ENCODE measurements around the gene TDO2. TPM values are rescaled to one million over a fixed set of nuclear protein-coding genes. Genes with fewer than 3 reads are reported as not detected.
"Not testable (repeated sequence)": the region's sequence is repeated elsewhere in the genome, so short reads cannot be mapped to it uniquely, and the experiment has no call there.

TDO2 gene
- not detected for total RNA-seq

GRCh38 chr4:155903453-155903852, at the start of gene TDO2:
TDO2 (plus strand) TSS chr4:155903696; CDS start chr4:155903759, 63 bp downstream.
- no peak for FAIRE-seq
- no peak for DNase-seq (ENCODE audit: low spot score in 2 of 2)

GRCh38 chr4:155854582-155855226, 48.8 kb upstream of the TDO2 start:
- no peak for FAIRE-seq
- no peak for DNase-seq (ENCODE audit: low spot score in 2 of 2)

GRCh38 chr4:155855897-155856296, 47.6 kb upstream of the TDO2 start:
- DNase-seq (ENCODE audit: low spot score in 2 of 2), result no peak
- no peak for FAIRE-seq

- FAIRE-seq (no peak), DNase-seq (ENCODE audit: low spot score in 2 of 2) (no peak)
Measured at GRCh38 chr4:155866177-155866576, 37.3 kb upstream of the TDO2 start, which contains the start of gene ASIC5. ASIC5 (minus strand) TSS chr4:155866277; CDS start chr4:155866226, 51 bp downstream.

- no peak for FAIRE-seq
- DNase-seq (ENCODE audit: low spot score in 2 of 2), result no peak
Measured at GRCh38 chr4:155875878-155876277, 27.6 kb upstream of the TDO2 start.

- DNase-seq (ENCODE audit: low spot score in 2 of 2) (no peak), FAIRE-seq (no peak)
Measured at GRCh38 chr4:155877971-155878370, 25.5 kb upstream of the TDO2 start.

GRCh38 chr4:155878611-155879010, 24.9 kb upstream of the TDO2 start:
- FAIRE-seq, result no peak

GRCh38 chr4:155879767-155880166, 23.7 kb upstream of the TDO2 start:
- no peak for FAIRE-seq

More at GRCh38 chr4:155878611-155879010, 24.9 kb upstream of the TDO2 start:
- DNase-seq (ENCODE audit: low spot score in 2 of 2), result no peak

GRCh38 chr4:155881555-155881954, 21.9 kb upstream of the TDO2 start:
- DNase-seq (ENCODE audit: low spot score in 2 of 2) (no peak), FAIRE-seq (no peak)

More at GRCh38 chr4:155879767-155880166, 23.7 kb upstream of the TDO2 start:
- DNase-seq (ENCODE audit: low spot score in 2 of 2), result no peak

GRCh38 chr4:155883895-155884294, 19.6 kb upstream of the TDO2 start:
- FAIRE-seq, result no peak

GRCh38 chr4:155885666-155886065, 17.8 kb upstream of the TDO2 start:
- DNase-seq (ENCODE audit: low spot score in 2 of 2), result no peak
- FAIRE-seq, result no peak

More at GRCh38 chr4:155883895-155884294, 19.6 kb upstream of the TDO2 start:
- no peak for DNase-seq (ENCODE audit: low spot score in 2 of 2)

- DNase-seq (ENCODE audit: low spot score in 2 of 2), result no peak
- no peak for FAIRE-seq
Measured at GRCh38 chr4:155887045-155887444, 16.5 kb upstream of the TDO2 start.

- FAIRE-seq, result no peak
Measured at GRCh38 chr4:155887847-155888570, 15.5 kb upstream of the TDO2 start.

GRCh38 chr4:155889031-155889793, 14.3 kb upstream of the TDO2 start:
- FAIRE-seq (no peak), DNase-seq (ENCODE audit: low spot score in 2 of 2) (no peak)

More at GRCh38 chr4:155887847-155888570, 15.5 kb upstream of the TDO2 start:
- no peak for DNase-seq (ENCODE audit: low spot score in 2 of 2)

- DNase-seq (ENCODE audit: low spot score in 2 of 2) (no peak), FAIRE-seq (peak; percentile 15)
Measured at GRCh38 chr4:155889946-155890345, 13.6 kb upstream of the TDO2 start.

GRCh38 chr4:155891058-155891457, 12.4 kb upstream of the TDO2 start:
- no peak for FAIRE-seq
- DNase-seq (ENCODE audit: low spot score in 2 of 2), result no peak

GRCh38 chr4:155898371-155898770, 5.1 kb upstream of the TDO2 start:
- not testable (repeated sequence) for DNase-seq (ENCODE audit: low spot score in 2 of 2); FAIRE-seq

- FAIRE-seq (no peak), DNase-seq (ENCODE audit: low spot score in 2 of 2) (no peak)
Measured at GRCh38 chr4:155899891-155900290, 3.6 kb upstream of the TDO2 start.

GRCh38 chr4:155900381-155900780, 3.1 kb upstream of the TDO2 start:
- DNase-seq (ENCODE audit: low spot score in 2 of 2), result no peak
- FAIRE-seq, result no peak

GRCh38 chr4:155901013-155901412, 2.5 kb upstream of the TDO2 start:
- DNase-seq (ENCODE audit: low spot score in 2 of 2), result no peak
- FAIRE-seq, result no peak

GRCh38 chr4:155904331-155904730, 835 bp downstream of the TDO2 start:
- FAIRE-seq, result no peak

More at GRCh38 chr4:155904331-155904730, 835 bp downstream of the TDO2 start:
- no peak for DNase-seq (ENCODE audit: low spot score in 2 of 2)
